GM10248 (cell line): ENCODE measurements around the gene WNT3.
"Not testable (repeated sequence)": the region's sequence is repeated elsewhere in the genome, so short reads cannot be mapped to it uniquely, and the experiment has no call there.

ENCODE experiments used
- CTCF ChIA-PET: fragments of 300-600 bp; sonication (Branson Sonifier 250); formaldehyde crosslinking; extraction: SDS; loops from one replicate; lab custom pipeline; 2021; ENCODE audit warnings: antibody characterized with exemption; lab: Yijun Ruan, JAX
- POLR2A ChIA-PET: fragments of 350-650 bp; sonication (Branson Sonifier 250); formaldehyde crosslinking; extraction: SDS; loops from one replicate; lab custom pipeline; 2020; ENCODE audit warnings: antibody characterized with exemption; lab: Yijun Ruan, JAX
- DNase-seq: peaks from one replicate; pipeline ENCODE4 v3.0.0; 2012; ENCODE audit errors: extremely low spot score
- CTCF ChIP-seq: IDR thresholded peaks from 2 replicates; pipeline ENCODE4 v1.5.1; 2012; ENCODE audit warnings: mild to moderate bottlenecking, low read depth; ENCODE audit errors: extremely low read depth, missing control alignments, control extremely low read depth

The WNT3 gene

DNA sequence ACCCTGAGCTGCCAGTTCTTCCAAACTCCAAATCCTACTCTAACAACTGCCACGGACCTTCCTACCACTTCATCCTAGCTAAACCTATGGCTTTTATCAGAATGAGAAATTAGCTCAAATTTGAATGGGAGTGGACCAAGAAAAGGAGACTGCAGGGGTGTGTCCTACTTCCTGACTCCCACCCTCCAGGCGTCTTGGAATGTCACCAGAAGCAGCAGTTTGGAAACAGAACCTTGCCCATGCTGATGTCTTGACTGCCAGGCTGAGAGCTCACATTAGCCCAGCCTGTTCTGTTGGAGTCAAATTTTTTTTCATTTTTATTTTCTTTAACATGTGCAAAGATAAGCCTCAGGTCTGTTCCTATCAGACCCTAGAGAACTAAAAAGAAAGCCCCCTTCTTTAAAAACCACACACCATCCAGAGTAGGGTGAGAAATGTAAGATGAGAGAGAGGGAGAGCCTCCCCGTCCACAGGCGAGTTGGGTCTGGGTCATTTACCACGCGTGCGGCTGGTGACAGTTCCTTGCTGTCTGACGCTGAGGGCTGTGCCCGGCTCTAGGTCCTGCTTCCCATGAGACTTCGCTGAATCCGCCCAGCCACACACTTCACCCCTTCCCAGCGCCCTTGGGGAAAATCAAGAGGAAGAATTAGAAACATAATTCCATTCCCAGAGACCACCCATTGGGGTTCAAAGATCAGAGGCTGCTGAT, 54.3 kb downstream of the WNT3 start:
- ChIA-PET CTCF (interaction anchor here (1.6 kb wide), 1 partner anchor 10 kb away, joined by 4 read pairs; no protein-coding TSS in a partner anchor), POLR2A (no interaction called here)
- DNase-seq, result no peak
- no peak for TF ChIP-seq CTCF

DNA sequence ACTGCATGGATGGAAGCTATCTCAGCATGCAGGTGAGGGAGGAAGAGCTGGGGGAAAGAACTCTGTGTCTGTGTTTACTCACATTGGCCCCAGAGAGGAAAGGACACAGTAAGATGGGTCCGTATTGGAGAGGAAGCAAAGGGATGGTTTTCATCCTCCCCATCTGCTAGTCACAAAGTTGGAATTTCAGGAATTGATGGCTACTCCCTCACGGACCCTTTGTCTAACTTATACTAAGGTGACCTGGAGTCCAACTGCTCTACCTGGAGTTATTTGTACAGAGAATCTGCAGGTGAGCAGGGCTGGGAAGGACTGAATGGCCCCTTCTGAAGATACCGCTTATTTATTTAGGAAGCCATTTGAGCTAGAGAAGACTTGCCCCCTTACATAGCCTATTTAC, 55.1 kb downstream of the WNT3 start:
- CTCF ChIA-PET, result no interaction called here
- POLR2A ChIA-PET, result no interaction called here
- TF ChIP-seq CTCF, result no peak
- DNase-seq, result no peak

DNA sequence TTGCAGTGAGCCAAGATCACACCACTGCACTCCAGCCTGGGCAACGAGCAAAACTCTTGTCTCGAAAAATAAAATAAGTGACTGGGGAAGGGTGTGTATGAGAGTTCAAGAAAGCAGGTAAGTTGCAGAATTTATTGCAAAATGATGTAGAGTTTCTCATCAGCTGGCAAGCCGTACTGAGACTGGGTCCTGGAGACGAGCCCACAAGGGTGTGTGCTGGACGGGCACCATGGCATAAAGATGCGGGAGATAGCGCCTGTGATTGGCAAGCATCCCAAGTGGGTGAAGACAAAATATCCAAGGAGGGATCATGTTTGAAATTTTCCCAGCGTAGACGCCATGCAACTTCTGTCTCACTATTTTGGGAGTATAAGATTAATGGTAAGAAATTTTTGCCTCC, 59.4 kb downstream of the WNT3 start:
- ChIA-PET POLR2A (no interaction called here), CTCF (interaction anchor here (1.4 kb wide), 1 partner anchor 12 kb away, joined by 3 read pairs; no protein-coding TSS in a partner anchor)
- DNase-seq, result no peak
- TF ChIP-seq CTCF, result no peak

GRCh38 chr17:46758614-46759013, 59.9 kb downstream of the WNT3 start:
- no peak for TF ChIP-seq CTCF
- ChIA-PET CTCF (interaction anchor here (0.9 to 1.4 kb wide), 2 partner anchors 9 to 12 kb away, joined by 3 read pairs; no protein-coding TSS in a partner anchor), POLR2A (no interaction called here)
- DNase-seq, result no peak

GRCh38 chr17:46757588-46757987, 60.9 kb downstream of the WNT3 start:
- POLR2A ChIA-PET, DNase-seq: not testable (repeated sequence)
- CTCF ChIA-PET, result interaction anchor here (1.4 kb wide), 1 partner anchor 13 kb away, joined by 3 read pairs; no protein-coding TSS in a partner anchor

DNA sequence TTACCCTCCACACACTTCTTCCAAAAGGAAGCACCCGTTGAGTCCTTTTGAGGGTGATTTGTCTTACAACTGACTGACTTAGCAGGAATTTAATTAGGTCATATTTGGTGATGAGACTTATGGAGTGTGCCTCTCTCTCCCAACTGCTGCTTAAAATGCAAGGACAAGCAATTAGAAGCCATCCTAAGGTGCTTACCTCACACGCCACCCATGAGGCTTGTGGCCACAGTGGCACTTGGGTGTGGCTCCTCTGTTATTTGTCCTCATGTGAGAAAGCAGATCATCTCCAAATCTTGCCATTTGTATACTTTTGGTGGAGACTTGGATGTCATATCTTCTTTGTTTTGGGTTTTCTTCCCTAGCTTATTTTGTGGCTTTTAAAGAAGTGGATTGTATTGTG, 61.6 kb downstream of the WNT3 start:
- DNase-seq, result no peak
- CTCF ChIA-PET, result no interaction called here
- POLR2A ChIA-PET, result no interaction called here
- no peak for TF ChIP-seq CTCF

- ChIA-PET POLR2A (no interaction called here), CTCF (no interaction called here)
- no peak for DNase-seq
- no peak for TF ChIP-seq CTCF
These were observed 62.3 kb downstream of the WNT3 start for GRCh38 chr17:46756081-46756735.
